Left hindlimb (tissue), 1 donor: ENCODE results near the gene HOXA2.

Source experiments
- DNase-seq: peaks from one replicate; pipeline ENCODE4 v3.0.0-alpha.2; 2018

The HOXA2 gene

DNA sequence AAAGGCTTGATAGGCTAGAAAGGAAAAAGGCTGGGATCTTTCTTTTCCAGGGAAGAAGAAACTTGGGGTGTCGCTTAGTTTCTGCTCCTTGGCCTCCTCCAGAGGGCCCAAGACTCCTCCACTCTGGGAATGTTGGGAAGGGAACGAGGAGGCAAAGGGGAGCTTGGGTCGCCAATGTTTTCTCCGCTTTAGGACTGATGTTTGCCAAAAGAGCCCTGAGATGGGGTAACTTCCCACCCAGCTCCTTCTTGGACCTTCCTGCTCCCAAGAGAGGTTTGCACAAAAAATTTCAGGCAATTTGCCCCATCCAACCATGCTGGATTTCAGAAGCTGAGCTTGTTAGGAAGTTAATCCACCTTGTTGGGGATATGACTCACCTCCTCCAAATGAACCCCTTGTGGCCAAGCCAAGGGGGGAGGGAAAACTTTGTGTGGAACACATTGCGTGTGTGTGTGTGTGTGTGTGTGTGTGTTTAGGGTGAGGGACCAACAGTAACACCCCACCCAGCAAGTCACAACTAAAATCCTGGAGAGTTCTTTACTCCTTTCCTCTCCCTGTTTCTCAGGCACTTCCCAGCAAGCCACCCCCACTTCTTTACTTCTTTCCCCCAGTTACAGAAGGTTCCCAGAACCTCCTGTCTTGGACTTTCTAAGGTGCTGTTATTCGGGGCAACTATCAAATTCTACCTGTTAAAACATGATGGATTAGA, 8.7 kb upstream of the HOXA2 start:
- peak; percentile 57 for DNase-seq

DNA sequence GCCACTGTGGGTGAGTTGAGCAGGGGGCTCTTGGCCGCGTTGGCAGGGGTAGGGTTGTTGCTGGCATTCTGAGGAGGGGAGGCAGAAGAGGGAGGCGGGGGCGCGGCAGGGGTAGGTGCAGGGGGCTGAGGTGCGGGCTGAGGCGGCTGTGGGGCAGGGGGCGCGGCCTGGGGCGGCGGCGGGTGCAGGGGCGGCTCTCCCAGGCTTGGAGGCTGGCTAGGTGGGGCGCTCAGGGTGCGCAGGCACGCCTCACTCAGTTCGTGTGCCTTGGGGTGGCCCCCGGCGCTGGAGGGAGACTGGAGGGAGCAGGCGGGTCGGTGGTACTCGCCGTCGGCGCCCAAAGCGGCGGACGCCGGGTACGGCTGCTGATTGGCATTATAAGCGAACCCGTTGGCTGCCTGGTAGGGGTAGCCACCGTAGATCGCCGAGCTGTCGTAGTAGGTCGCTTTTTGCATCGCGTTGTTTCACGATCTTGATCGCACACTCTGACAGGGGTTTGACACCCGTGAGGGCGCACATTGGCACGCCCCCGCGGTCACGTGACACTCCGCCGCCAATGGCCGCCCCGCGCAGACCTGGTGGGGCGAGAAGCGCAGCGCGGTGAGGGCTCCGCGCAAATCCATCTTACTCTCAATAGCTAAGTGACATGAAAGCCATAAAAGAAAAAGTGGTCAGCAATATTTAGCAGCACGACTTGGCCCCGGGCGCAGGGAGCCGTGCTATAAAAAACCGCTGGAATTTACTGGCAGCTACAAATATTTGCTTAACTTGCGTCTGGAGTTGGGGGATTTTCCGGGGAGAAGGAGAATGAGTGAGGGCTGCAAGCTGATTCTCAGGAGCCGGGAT, 7.9 kb upstream of the HOXA2 start:
- peak; percentile 66 for DNase-seq

DNA sequence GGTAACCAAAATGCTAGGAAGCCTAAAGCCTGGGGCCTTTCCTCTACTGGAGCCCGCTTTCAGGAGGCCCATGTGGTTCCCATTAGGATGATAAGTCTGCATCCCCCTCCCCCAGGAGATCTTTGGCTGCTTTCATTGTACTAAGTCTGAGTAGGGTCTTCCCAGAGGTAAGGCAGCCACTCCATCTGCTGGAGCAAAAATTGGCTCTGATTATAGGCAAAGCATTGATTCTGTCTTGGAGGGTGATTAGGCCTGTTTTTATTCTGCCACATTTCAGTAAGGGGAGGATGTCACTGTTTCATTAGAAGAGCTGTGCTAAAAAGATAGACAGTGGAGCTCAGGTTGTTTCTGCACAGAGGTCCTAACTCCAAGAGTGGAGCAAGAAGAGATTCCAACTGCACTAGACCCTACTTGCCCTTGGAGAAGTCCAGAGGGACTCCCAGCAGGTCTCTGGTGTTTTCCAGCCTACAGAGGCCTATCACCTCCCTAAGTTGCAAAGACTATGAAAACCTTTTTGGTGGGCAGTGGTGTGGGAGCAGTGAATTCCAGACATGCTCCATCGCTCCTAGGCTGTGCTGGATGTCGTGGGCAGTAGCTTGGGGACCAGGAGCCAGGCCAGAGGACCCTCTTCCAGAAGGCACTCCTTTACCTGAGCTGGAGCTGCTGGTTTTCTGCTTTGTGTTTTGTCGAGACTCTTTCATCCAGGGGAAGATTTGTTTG, 7.1 kb upstream of the HOXA2 start:
- DNase-seq = peak; percentile 43

DNA sequence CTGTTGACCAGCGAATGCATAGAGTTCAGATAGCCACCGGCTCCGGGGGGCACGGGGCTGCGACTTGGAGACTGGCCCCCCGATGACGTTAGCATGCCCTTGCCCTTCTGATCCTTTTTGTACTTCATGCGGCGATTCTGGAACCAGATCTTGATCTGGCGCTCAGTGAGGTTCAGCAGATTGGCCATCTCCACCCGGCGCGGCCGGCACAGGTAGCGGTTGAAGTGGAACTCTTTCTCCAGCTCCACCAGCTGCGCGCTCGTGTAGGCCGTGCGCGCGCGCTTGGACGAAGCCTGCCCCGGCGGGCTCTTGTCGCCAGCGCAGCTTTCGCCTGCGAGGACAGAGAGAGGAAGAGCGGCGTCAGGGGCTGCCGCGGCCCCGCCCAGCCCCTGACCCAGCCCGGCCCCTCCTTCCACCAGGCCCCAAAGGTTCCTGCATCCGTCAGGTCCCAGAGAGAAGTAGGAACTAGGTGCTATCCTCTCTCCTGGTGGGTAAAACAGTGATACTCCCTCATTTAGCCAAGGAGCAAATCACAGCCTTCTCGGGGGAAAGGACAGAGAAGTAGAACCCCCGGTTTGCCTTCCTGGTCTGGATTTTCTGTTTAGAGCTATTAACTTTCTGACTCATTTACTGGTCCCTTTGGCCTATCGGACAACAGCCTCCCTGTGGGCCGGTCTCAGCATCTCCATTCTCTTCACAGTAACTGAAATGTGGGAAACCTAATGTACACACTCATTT, 6.1 kb upstream of the HOXA2 start:
- peak; percentile 37 for DNase-seq

DNA sequence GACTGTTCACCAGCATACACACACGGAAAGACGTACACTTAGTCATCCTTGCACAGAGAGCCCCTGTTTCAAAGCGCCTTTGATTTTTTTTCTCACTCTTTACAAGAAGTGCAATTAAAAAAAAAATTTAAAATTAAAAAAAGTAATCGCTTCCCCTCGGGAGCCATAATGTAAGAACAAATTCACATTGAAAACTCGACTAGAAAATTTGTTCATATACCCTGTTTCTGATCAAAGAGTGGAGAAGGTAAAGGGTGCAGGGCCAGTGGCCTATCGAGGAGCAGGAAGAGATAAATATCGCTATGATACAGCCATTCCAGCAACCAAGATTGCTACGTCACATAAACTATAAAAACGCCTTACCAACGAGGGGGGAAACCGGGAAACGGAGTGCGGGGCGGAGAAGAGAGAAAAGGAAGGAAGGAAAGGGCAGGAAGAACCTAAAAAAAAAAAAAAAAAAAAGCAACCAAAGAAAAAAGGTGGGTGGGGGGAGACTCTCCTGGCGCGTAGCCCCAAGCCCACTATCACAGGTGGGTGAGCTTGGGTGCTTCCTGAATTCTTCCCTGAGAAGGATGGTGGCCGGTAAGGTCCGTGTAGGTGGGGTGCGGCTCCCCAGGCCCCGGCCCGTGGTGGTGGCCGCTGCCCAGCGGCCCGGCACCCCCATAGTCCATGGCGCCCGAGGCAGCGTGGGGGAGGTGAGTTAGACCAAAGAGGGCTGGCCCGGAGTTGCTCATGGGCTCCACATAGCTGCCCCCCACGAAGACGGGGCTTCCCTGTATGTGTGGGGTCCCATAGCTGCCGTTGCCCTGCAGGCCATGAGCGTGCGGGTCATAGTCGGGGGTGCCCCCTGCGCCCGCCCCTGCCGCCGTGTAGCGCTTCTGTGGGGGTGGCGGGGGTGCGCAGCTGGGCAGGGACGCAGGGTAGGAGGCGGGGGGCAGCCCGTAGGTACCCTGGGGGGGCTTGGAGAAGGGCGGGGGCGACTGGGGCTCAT, 5.2 kb upstream of the HOXA2 start:
- DNase-seq = peak; percentile 40

DNA sequence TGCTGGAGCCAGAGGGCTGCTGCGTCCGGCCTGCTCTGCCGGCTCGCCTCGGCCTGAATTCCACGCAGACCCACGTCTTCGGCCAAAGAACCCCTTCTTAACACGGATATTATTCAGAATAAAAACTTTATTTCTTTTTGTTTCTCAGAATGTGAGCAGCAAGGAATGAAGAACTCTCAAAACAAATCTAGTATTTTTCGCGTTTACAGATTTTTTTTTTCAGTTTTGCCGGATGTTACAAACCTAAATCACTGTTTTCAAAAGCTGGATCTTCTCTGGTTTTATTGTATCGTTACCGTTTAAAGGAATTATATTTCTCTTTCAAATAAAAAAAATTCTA, 4.4 kb upstream of the HOXA2 start:
- no peak for DNase-seq

DNA sequence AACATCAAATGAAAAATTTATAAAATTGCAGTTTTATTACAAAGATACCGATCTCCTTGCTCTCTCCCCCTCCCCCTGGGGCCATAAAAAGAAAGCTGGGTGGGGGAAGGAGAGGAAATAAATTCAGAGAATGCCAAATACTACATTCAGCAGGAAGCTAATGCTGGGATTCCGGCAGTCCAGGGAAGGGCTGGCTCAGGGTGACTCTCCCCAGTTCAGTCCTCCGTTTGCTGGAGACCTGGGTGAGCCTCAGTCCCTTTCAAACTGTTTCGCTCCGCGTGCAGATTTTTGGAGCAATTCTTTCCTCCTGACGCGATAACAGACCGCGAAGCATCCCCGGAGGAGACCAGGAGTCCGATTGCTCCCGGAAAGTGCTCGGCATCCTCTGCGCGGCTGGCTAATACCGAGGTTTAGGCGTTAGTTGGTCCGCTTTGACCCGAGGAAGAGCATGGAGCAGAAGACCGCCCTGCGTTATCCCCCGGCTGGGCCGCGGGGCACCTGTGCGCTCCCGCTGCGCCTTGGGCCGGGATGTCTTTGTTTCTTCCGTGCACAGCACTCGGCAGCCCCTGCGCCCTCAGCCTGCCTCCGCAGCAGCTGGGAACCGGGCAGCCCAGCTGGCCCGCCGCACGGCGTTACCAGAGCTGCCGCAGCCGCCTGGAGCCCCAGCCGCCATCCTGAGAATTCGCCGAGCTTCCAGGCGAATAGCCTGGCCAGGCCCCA, 3.9 kb upstream of the HOXA2 start:
- peak; percentile 47 for DNase-seq

DNA sequence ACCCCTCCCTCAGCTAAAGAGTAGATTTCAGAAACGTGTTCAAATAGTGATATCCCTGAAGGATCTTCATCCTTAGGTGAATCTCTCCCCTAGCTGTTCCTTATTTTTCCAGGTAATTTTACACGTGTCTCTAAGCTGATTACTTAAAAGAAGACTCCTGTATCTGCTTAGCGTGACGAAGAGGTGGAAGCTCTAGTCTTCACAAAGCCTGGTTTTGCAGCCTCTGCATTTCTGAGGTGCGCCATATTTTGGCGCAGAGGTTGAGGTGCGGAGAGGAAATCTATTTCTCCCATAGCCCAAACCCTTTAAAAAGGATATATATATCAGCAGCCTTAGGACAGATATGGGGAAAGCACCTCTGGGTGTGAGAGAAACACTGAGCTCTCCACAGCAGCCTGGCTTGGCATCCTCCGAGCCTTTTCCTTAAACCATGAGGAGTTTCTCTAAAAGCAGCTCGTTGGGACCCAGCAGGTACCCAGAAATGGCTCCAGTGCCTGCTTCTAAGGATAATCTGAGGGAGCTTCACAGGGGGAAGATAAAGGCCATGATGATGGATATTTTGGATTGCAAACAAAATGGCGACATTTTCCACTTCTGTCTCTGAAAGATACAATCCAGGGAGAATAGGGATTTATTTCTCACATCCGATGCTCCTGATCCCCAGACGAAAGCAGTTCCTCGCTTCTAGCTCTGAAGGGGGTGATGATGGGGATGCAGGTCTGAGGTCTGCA, 3.0 kb upstream of the HOXA2 start:
- no peak for DNase-seq

DNA sequence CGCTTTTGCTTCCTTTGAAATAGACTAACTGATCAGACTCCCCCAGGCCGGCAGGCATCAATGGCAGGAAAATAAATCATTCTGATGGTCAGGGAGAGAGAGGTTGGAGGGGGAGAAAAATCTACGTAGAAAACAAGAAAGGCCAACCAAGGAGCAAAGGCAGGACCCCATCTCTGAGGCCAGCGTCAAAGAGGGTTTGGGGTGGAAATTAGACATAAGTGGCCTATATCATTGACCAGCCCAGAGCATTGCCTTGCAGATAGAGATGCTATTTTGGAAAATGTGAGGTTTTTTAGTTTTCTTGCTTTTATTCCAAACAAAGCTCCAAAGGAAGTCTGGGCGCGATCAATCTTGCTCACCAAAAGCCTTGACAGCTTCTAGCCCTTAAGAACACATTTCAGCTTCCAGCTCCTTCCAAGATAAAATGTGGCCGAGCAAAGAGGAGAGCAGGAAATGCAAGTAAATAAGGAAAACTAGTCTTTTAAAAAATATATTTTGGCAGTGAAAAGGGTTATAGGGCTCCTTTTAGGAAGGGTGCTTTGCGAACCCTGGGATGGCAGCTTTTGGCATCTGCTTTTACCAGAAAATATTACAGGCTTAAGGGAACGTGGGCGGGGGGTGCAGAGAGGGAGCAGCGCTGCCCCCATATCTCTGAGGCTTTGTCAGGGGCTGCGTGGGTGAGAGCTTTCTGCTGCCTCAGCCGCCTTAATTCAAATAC, 2.0 kb upstream of the HOXA2 start:
- DNase-seq = peak; percentile 39

DNA sequence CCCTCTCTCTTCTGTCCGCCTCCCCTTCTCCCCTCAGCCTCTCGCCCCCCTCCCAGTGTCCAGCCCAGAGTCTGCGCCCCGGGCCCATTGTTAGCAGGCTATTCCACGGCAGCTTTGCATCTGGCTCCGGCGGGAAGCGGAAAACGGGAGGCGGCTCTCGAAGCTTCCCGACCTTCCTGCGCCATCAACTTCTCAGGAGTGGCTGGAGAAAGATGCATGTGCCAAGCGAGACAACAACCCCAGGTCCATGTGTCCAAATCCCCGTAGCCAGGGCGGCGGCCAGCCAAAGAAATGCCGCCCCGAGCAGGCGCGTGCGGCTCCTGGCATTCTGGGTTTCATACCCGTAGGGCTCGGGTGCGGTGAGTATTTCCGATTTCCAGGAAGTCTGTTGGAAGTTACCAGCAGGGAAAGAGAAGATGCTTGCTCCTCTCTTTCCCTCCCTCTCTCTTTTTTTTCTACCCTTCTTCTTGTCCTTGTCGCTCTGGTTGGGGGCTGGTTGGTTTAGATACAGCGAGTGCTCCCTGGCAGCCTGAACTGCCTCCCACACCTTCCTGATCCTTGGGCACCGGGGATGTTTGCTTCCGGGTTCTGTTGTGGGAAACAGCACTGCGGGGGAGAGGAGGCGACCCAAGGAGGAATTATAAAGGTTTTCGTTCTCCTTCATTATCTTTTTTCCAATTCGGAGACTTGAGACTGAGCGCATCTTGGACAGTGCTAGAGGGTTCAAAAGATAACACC, 1.2 kb upstream of the HOXA2 start:
- peak; percentile 30 for DNase-seq

DNA sequence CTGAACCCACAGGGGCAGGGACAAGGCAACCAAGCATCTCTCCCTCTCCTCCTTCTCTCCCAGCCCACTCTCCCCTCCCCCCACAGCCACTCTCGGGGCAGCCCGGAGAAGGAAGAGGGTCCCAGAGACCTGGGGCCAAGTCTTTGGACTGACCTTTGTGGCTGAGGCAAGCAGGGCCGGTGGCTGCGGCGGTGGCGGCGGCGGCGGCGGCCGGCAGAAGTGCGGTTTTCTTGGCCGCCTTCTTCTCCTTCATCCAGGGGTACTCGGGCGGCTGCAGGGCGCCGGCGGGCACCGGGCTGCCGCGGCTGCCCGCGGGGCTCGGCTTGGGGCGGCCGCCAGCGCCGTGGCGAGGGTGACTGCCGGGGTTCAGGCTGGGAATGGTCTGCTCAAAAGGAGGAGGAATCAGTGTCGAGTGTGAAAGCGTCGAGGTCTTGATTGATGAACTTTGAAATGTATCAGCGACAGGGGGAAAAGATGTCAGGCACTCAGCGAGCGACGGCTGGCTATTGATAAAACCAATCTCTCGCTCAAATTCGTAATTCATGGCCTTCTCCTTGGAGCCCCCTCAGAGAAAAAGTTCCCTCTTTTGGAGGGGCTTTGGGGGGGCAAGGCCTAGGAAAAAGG, 414 bp downstream of the HOXA2 start:
- DNase-seq = peak; percentile 41

DNA sequence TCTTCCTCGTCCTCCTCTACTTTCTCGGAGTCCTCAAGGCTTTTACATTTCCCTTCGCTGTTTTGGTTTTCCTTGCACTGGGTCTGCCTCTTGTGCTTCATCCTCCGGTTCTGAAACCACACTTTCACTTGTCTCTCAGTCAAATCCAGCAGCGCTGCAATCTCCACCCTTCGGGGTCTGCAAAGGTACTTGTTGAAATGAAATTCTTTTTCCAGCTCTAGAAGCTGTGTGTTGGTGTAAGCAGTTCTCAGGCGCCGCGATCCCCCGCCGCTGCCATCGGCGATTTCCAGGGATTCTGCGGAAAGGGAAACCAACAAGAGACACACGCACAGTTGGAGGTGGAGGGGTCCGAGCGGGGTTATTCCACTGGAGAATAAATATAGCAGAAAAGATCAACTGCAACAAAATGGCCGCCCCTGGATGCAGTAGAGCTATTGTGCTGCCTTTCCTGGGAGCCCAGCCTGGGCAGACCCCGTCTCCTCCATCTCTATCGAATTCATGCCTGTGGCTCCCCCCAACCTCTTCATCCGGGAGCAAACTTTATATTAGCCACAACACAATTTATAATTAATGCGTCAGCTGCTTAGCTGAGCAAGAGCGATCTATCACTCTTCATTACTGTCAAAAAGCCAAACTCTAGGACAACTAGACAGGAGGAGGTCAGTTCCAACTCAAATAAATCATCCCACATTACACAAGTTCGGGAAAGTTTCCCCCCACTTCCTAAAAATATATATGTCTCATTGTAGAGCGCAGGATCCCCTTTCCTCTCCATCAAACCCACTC, 1.1 kb downstream of the HOXA2 start:
- DNase-seq = peak; percentile 35

DNA sequence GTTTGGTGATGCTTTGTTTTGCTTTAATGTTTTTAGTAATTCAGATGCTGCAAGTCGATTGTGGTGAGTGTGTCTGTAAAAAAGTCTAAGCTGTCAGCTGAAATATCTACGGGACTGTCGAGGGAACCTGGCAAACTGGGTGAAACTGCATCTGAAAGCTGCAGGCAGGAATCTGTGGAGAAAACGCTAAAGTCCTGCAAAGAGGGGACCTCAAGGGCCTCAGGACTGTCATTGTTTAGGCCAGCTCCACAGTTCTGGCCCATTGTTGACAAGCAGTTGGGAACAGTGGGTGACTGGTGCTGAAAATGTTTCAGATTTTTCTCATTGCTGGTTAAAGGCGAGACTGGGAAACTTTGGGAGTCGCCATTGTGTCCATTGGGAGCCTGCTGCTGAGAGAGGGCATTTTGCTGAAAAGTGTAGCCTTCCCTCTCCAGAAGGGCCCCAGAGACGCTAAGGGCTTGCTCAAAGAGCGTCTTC, 1.8 kb downstream of the HOXA2 start:
- no peak for DNase-seq

DNA sequence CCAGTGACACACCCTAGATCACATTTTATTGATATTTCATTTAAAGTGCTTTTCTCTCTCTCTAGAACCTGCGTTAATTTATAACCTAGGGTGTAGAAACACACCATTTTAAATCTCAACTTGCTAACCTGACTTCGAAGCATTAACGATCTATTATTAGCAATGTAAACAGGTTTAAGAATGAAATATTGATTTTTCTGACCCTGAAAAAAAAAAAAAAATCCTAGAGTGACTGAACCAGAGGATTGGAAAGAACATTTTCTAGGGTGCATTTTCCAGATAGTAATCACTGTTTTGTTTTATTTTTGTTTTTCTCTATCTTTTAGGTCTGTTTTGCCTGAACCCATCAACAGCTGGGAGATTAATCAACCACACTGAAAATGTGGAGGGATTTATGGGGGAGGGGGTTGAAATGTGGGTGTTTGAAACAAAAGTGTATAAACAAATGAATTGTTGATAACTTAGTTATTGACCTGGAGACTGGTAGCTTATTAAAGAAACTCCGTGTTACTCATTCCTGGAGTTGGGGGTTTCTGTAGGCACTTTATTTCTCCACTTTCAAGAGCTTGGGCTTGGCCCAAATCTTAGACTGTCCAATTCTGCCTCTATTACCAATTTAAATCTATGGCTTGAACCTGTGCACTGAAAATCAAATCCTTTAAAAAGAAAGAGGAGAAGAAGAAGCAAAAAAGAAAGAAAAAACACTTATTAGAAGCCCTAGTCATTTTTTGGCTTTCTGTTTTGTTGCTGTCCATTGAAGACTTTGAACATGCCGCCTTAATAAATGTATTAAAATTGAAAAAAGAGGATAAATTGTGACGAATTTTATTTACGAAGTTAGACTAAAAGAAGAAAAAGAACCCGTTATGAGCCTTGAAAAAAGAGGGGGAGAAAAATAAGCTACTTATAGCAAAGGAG, 2.8 kb downstream of the HOXA2 start:
- no peak for DNase-seq

DNA sequence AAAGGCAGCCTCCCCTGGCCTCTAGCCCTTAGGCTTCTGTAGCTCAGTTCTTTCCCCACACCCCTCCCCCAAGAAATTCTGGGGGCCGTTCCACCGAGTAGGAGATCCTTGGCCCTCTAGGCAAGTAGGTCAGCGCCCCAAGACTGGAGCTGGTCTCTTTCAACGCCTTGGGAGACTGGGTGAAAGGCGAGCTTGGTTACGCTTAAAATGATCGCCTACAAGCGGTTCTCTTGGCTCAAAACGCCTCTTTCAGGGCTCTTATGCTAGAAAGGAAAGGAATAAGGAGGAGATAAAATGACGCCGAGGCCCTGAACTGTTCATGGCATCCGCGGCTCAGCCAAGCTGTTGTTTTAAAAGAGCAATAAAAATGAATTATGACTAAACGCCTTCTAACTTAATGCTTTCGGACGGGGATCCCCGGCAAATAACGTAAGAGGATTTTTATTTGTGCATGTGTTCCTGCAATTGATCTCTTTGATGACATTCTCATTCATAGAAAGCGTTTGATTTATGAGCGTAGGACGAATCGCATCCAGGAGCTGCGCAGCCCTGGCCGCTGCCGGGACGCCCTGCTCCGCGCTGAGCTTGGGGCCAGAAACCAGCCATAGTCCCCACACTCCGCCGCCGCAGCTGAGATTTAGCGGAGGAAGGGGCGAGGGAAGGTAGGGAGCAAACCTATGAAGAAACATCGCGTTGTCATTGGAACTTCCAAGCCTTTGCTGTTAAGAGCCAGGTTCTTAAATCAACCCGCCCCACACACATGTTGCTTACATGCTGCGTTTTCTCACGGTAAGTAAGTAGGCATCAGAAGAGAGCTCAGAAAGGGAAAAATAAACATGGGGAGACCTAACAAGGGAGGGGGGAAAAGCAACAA, 3.7 kb downstream of the HOXA2 start:
- peak; percentile 54 for DNase-seq
